Fibroblast of lung (primary cell): ENCODE data around the gene LOXHD1.

Source experiments
- EZH2 ChIP-seq: IDR thresholded peaks from 2 replicates; pipeline ENCODE4 v1.5.1; 2012; ENCODE audit warnings: low read length, control low read depth, mild to moderate bottlenecking; ENCODE audit errors: missing control alignments
- TF ChIP-seq, protein P1 (sequence below), 2 donors: IDR thresholded peaks in 1 of 2; conservative IDR thresholded peaks in 1 of 2; 1 replicate in 1 of 2; 2 replicates in 1 of 2; pipeline ENCODE4 v1.5.1; 2011 to 2012; ENCODE audit warnings: low read length in 2 of 2, control low read depth in 1 of 2, inconsistent platforms in 1 of 2, low read depth in 1 of 2, mild to moderate bottlenecking in 1 of 2

DNA sequence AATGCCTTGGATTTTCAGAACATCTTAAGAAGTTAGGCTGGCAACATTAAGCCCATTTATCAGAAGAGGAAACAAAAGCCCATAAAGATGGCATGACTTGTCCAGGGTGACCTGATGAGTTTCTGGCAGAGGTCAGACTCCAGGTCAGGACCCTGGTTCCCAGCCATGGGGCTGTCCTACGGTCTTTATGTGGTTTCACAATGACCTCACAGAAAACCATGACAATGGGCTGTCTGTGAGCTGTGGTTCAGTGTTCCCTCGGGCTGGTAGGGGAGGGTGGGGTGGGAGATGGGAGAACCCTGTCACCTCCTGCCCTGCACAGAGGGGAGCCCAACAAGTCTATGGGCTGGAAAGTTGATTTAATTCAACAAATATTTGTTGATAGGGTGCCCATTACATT, 101.8 kb downstream of the LOXHD1 start:
- TF ChIP-seq EZH2 = no peak
- TF ChIP-seq, protein P1, sequence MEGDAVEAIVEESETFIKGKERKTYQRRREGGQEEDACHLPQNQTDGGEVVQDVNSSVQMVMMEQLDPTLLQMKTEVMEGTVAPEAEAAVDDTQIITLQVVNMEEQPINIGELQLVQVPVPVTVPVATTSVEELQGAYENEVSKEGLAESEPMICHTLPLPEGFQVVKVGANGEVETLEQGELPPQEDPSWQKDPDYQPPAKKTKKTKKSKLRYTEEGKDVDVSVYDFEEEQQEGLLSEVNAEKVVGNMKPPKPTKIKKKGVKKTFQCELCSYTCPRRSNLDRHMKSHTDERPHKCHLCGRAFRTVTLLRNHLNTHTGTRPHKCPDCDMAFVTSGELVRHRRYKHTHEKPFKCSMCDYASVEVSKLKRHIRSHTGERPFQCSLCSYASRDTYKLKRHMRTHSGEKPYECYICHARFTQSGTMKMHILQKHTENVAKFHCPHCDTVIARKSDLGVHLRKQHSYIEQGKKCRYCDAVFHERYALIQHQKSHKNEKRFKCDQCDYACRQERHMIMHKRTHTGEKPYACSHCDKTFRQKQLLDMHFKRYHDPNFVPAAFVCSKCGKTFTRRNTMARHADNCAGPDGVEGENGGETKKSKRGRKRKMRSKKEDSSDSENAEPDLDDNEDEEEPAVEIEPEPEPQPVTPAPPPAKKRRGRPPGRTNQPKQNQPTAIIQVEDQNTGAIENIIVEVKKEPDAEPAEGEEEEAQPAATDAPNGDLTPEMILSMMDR (conservative IDR thresholded peaks at IDR 0.05 in 1 of 2, IDR thresholded peaks at IDR 0.05 in 1 of 2; ENCODE audit: low read depth in 1 of 2, low read length in 2 of 2) = no peak
